CD4-positive, alpha-beta memory T cell (primary cell): Measurements from ENCODE around the gene PRRG2. TPM values are rescaled to one million over a fixed set of nuclear protein-coding genes. Genes with fewer than 3 reads are reported as not detected.

Source experiments
- CTCF ChIA-PET: fragments of 350-600 bp; sonication (Branson Sonifier 250); formaldehyde crosslinking; loops from one replicate; lab custom pipeline; 2021; ENCODE audit warnings: inconsistent platforms; ENCODE audit not compliant: partially characterized antibody; lab: Charles Lee
- POLR2A ChIA-PET: fragments of 350-600 bp; sonication (Branson Sonifier 250); formaldehyde crosslinking; loops from one replicate; lab custom pipeline; 2021; ENCODE audit not compliant: partially characterized antibody; lab: Charles Lee
- DNase-seq, 5 donors: peaks; one replicate each; pipeline versions ENCODE4 v3.0.0 to v3.0.0-alpha.2; 2020 to 2022; ENCODE audit warnings: mixed read lengths in 1 of 5
- H3K27ac ChIP-seq: one replicate; pipeline ENCODE4 v1.7.0; 2013; ENCODE audit warnings: low read depth, low read length
- H3K27me3 ChIP-seq: 2 replicates; pipeline ENCODE4 v1.7.0; 2013; ENCODE audit warnings: mild to moderate bottlenecking, low read length, moderate library complexity; ENCODE audit not compliant: insufficient read depth
- H3K36me3 ChIP-seq: 2 replicates; pipeline ENCODE4 v1.7.0; 2013; ENCODE audit warnings: mild to moderate bottlenecking, low read length, moderate library complexity; ENCODE audit not compliant: insufficient read depth
- H3K4me1 ChIP-seq: 2 replicates; pipeline ENCODE4 v1.7.0; 2013; ENCODE audit warnings: mild to moderate bottlenecking, low read length, moderate library complexity; ENCODE audit not compliant: insufficient read depth
- H3K4me3 ChIP-seq, 2 donors: one replicate each; pipeline ENCODE4 v1.7.0; 2013; ENCODE audit warnings: low read length in 2 of 2, mild to moderate bottlenecking in 1 of 2
- H3K9me3 ChIP-seq, 2 donors: one replicate each; pipeline ENCODE4 v1.7.0; 2013; ENCODE audit warnings: low read length in 2 of 2, control low read depth in 1 of 2; ENCODE audit not compliant: control insufficient read depth in 1 of 2
- H3K27ac Mint-ChIP-seq, 7 donors: one replicate each; pipeline ENCODE4 v1.8.0; 2020 to 2021; ENCODE audit warnings: mixed read lengths in 7 of 7, mild to moderate bottlenecking in 6 of 7, inconsistent platforms in 3 of 7, moderate library complexity in 3 of 7
- H3K27me3 Mint-ChIP-seq, 2 donors: one replicate each; pipeline ENCODE4 v1.8.0; 2020 to 2021; ENCODE audit warnings: mixed read lengths in 2 of 2
- H3K36me3 Mint-ChIP-seq, 2 donors: one replicate each; pipeline ENCODE4 v1.8.0; 2020 to 2021; ENCODE audit warnings: mixed read lengths in 2 of 2, inconsistent platforms in 1 of 2, mild to moderate bottlenecking in 1 of 2
- H3K4me1 Mint-ChIP-seq, 4 donors: one replicate each; pipeline ENCODE4 v1.8.0; 2020 to 2021; ENCODE audit warnings: mixed read lengths in 4 of 4, mild to moderate bottlenecking in 1 of 4
- H3K4me3 Mint-ChIP-seq, 8 donors: one replicate each; pipeline ENCODE4 v1.8.0; 2020 to 2021; ENCODE audit warnings: mixed read lengths in 8 of 8, mild to moderate bottlenecking in 7 of 8, moderate library complexity in 6 of 8, inconsistent platforms in 3 of 8
- H3K9me3 Mint-ChIP-seq, 8 donors: one replicate each; pipeline ENCODE4 v1.8.0; 2020 to 2021; ENCODE audit warnings: mixed read lengths in 8 of 8, mild to moderate bottlenecking in 5 of 8, inconsistent platforms in 3 of 8, moderate library complexity in 1 of 8
- intact Hi-C: fragments of 100-400 bp; cut with micrococcal nuclease; formaldehyde crosslinking; loops from one replicate; pipeline ENCODE4 v1.15.1; 2023
- polyA plus RNA-seq, 2 donors: library from polyadenylated mRNA; unstranded; fragments of 300-500 nt; fragmentation: Illumina TruSeq; gene quantifications; one replicate each; pipeline ENCODE4 v1.2.3, GENCODE V29; 2021
- total RNA-seq, 2 experiments: library from RNA; stranded (reverse); gene quantifications; one replicate each; pipeline ENCODE4 v1.2.3, GENCODE V29; 2021

Gene PRRG2
- total and polyA plus RNA-seq, 4 experiments from 2014 or later: 0.34 to 1.7 (median 1.0) TPM; not detected in 1

- POLR2A ChIA-PET: interaction anchor here (0.7 to 1.8 kb wide), 5 partner anchors 24 to 77 kb away, joined by 3 to 5 read pairs (median 3); partner anchors contain the start of gene PRR12
These were observed 54.6 kb downstream of the PRRG2 start for GRCh38 chr19:49635530-49636232.

DNA sequence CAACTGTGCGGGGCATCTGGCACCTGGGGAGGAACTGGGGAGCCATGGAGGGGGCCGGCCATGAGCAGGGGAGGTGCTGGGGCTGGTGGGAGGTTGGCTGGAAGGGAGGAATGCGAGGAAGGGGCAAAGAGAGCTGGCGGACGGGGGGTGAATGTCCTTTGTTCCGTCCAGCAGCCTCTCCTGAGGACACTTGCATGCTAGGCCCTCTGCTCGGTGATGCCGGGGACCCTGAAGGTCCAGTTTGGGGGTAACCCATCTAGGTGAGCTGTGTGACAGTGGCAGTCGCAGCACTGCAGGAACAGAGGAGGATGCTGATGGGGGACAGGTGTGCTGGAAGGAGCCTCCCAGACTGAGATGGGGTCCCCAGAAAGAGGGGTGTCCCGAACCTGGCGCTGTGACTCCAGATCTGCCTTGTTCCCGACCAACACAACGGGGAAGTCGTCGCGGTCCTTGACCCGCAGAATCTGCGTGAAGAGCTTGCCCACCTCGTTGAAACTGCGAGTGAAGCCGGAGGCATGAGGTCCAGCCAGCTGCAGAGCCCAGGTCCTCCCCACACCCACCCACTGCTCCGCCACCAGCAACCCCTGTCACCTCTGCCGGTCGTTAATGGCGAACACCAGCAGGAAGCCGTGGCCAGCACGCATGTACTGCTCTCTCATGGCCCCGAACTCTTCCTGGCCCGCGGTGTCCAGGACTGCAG is 55.3 kb downstream of the PRRG2 start:
- Mint-ChIP-seq H3K27me3 (no peaks in the 10 kb centered on the region), H3K4me3 (no peak overlapping the region), H3K9me3 (peaks cover 0 to 2% (median 0%) of the 10 kb centered on the region in 8 donors), H3K36me3 (peaks cover 0 to 1% of the 10 kb centered on the region in 2 donors), H3K27ac (peak overlapping the region in 2 of 7 donors; percentile 42 to 73), H3K4me1 (peaks cover 22 to 43% (median 31%) of the 10 kb centered on the region in 4 donors)
- no peak for DNase-seq
- no peaks in the 10 kb centered on the region for H3K27me3 ChIP-seq
- intact Hi-C loops: no loop called here
- no peaks in the 10 kb centered on the region for H3K9me3 ChIP-seq
- no peak overlapping the region for H3K4me3 ChIP-seq
- POLR2A ChIA-PET: interaction anchor here (1.2 to 1.8 kb wide), 3 partner anchors 23 to 46 kb away, joined by 3 to 5 read pairs (median 3); partner anchors contain the start of gene PRR12
- H3K27ac ChIP-seq: no peak overlapping the region
- no peaks in the 10 kb centered on the region for H3K36me3 ChIP-seq
- peaks cover 31% of the 10 kb centered on the region for H3K4me1 ChIP-seq
- CTCF ChIA-PET: no interaction called here

More at GRCh38 chr19:49635530-49636232, 54.6 kb downstream of the PRRG2 start:
- Histone ChIP-seq H3K4me1 (peaks cover 24% of the 10 kb centered on the region), H3K27ac (no peak overlapping the region), H3K9me3 (no peaks in the 10 kb centered on the region), H3K36me3 (no peaks in the 10 kb centered on the region), H3K27me3 (no peaks in the 10 kb centered on the region), H3K4me3 (no peak overlapping the region)
- no peak for DNase-seq
- intact Hi-C loops: no loop called here
- CTCF ChIA-PET: interaction anchor here (1.0 kb wide), 1 partner anchor 37 kb away, joined by 3 read pairs; no protein-coding TSS in a partner anchor
- peaks cover 0 to 2% (median 0%) of the 10 kb centered on the region in 8 donors for H3K9me3 Mint-ChIP-seq
- peaks cover 19 to 37% (median 29%) of the 10 kb centered on the region in 4 donors for H3K4me1 Mint-ChIP-seq
- H3K27ac Mint-ChIP-seq: peak overlapping the region in 4 of 7 donors; percentile 40 to 73 (median 50)
- H3K27me3 Mint-ChIP-seq: no peaks in the 10 kb centered on the region
- H3K4me3 Mint-ChIP-seq: peak overlapping the region in 1 of 8 donors; percentile 49
- peaks cover 0 to 1% of the 10 kb centered on the region in 2 donors for H3K36me3 Mint-ChIP-seq

GRCh38 chr19:49637821-49638738 is 57.0 kb downstream of the PRRG2 start:
- CTCF ChIA-PET: interaction anchor here (0.9 kb wide), 1 partner anchor 44 kb away, joined by 4 read pairs; no protein-coding TSS in a partner anchor
- Histone ChIP-seq H3K27ac (no peak overlapping the region), H3K4me3 (no peak overlapping the region), H3K4me1 (peaks cover 40% of the 10 kb centered on the region), H3K36me3 (no peaks in the 10 kb centered on the region), H3K9me3 (no peaks in the 10 kb centered on the region), H3K27me3 (no peaks in the 10 kb centered on the region)
- H3K27ac Mint-ChIP-seq: peak overlapping the region in 6 of 7 donors; percentile 51 to 95 (median 87)
- no peak for DNase-seq
- peak overlapping the region in 7 of 8 donors; percentile 9 to 87 (median 77) for H3K4me3 Mint-ChIP-seq
- H3K9me3 Mint-ChIP-seq: peaks cover 0 to 2% (median 0%) of the 10 kb centered on the region in 8 donors
- H3K4me1 Mint-ChIP-seq: peaks cover 30 to 58% (median 42%) of the 10 kb centered on the region in 4 donors
- intact Hi-C loops: no loop called here
- POLR2A ChIA-PET: interaction anchor here (0.7 to 5.0 kb wide), 8 partner anchors 21 to 358 kb away, joined by 3 to 66 read pairs (median 3); partner anchors contain the start of genes BCL2L12, IRF3, PRMT1 and PRR12
- H3K27me3 Mint-ChIP-seq: no peaks in the 10 kb centered on the region
- H3K36me3 Mint-ChIP-seq: peaks cover 0 to 8% of the 10 kb centered on the region in 2 donors

DNA sequence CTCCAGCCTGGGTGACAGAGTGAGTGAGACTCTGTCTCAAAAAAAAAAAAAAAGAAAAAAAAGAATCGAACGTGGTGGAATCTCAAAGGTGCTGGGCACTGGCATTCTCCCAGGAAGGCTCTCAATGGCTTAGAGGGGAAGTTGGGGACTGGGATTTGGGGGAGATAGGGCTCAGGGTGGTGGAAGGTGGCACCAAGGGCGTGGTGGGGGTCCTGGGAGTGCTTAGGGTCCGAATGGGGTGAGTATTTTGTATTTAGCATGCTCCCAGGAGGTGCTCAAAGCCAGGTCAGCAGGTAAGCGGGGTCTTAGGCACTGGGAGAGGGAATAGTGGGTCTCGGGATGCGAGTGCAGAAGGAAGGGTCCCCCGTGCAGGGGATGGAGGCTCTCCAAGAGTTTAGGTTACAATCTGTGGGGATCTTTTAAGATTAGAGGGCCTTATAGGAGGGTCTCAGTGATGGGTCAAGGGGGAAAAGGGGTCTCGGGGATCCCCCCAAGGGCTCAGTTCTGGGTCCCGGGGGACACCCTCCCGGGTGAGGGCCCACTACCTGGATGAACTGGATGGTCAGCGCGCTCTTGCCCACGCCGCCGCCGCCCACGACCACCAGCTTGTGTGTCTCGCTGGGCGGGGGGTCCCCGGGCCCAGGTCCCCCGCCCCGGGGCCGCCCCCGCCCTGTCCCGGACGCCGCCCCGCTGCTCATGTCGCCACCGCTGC is 58.4 kb downstream of the PRRG2 start:
- peaks cover 43 to 73% (median 56%) of the 10 kb centered on the region in 4 donors for H3K4me1 Mint-ChIP-seq
- Histone ChIP-seq H3K4me1 (peaks cover 55% of the 10 kb centered on the region), H3K4me3 (peak overlapping the region in 1 of 2 donors; percentile 42), H3K36me3 (no peaks in the 10 kb centered on the region), H3K9me3 (no peaks in the 10 kb centered on the region), H3K27ac (peak overlapping the region; percentile 97), H3K27me3 (no peaks in the 10 kb centered on the region)
- intact Hi-C loops: loop anchor here (1.0 to 5.0 kb wide), 9 partner anchors 38 to 1317 kb away; partner anchors contain the start of genes AKT1S1, ALDH16A1, GYS1 and LMTK3
- peaks cover 3 to 14% of the 10 kb centered on the region in 2 donors for H3K36me3 Mint-ChIP-seq
- no peak for DNase-seq
- peaks cover 0 to 2% (median 0%) of the 10 kb centered on the region in 8 donors for H3K9me3 Mint-ChIP-seq
- H3K27me3 Mint-ChIP-seq: no peaks in the 10 kb centered on the region
- CTCF ChIA-PET: interaction anchor here (0.7 to 2.9 kb wide), 14 partner anchors 8 to 174 kb away, joined by 3 to 22 read pairs (median 4); partner anchors contain the start of genes FUZ, NOSIP, PRMT1 and PRR12
- peak overlapping the region; percentile 81 to 100 (median 97) for H3K27ac Mint-ChIP-seq
- H3K4me3 Mint-ChIP-seq: peak overlapping the region; percentile 80 to 95 (median 90)
- POLR2A ChIA-PET: interaction anchor here (0.6 to 5.0 kb wide), 26 partner anchors 8 to 646 kb away, joined by 3 to 146 read pairs (median 8); partner anchors contain the start of genes AKT1S1, ALDH16A1, BCL2L12 and FLT3LG

DNA sequence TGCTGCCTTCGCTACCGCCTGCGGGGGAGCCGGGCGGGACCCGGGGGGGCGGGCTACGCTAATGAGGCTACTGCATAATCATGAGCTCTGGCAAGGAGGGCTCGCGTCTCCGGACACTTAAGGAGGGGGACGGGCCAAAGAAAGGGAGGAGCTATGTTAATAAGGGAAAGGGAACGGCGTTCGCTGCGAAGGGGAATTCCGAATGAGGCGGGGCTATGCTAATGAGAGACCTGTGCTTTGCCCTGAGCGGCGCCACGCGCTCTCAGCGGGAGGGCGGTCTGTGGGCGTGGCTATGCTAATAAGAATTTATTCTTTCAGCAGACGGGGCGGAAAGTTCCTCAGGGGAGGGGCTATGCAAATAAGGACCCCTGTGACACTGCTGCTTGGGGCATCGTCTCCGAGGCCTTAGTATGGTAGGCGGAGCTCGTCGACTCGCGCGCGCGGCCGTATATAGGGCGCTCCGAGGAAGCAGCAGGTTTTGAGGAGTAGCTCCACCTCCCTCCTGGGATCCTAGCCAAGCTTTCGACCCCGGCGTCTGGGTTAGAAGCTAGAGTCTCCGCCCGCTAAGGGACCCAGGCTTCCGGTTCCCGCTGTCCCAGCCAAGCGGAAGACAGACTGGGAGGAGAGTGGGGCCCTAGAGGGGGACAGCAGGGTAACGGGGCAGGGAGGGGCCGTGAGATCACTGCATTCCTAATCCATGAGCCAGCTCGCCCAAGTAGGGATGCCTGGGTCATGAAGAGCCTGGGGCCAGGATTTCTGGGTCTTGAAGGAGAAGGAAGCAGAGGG is 59.2 kb downstream of the PRRG2 start, which contains the start of gene RRAS:
Gene RRAS, minus strand, starts transcription at position 31 of the 786 bp plus-strand sequence. CDS start 45 bp downstream, outside the sequence.
- peaks cover 3 to 15% of the 10 kb centered on the region in 2 donors for H3K36me3 Mint-ChIP-seq
- intact Hi-C loops: loop anchor here (1.0 to 5.0 kb wide), 9 partner anchors 37 to 1318 kb away; partner anchors contain the start of genes AKT1S1, ALDH16A1, GYS1 and LMTK3
- peak; percentile 99 to 100 (median 100) for DNase-seq
- H3K27ac Mint-ChIP-seq: peak within 1 kb of the TSS; percentile 96 to 100 (median 99)
- POLR2A ChIA-PET: interaction anchor here (0.6 to 5.0 kb wide), 34 partner anchors 9 to 765 kb away, joined by 3 to 146 read pairs (median 5); partner anchors contain the start of genes AKT1S1, ALDH16A1, BCL2L12 and FLT3LG
- Histone ChIP-seq H3K9me3 (no peaks in the 10 kb centered on the region), H3K4me3 (peak within 1 kb of the TSS; percentile 42 to 73), H3K27ac (peak within 1 kb of the TSS; percentile 97), H3K36me3 (no peaks in the 10 kb centered on the region), H3K4me1 (peaks cover 63% of the 10 kb centered on the region), H3K27me3 (no peaks in the 10 kb centered on the region)
- H3K9me3 Mint-ChIP-seq: peaks cover 0 to 2% (median 0%) of the 10 kb centered on the region in 8 donors
- H3K27me3 Mint-ChIP-seq: no peaks in the 10 kb centered on the region
- H3K4me1 Mint-ChIP-seq: peaks cover 44 to 73% (median 56%) of the 10 kb centered on the region in 4 donors
- CTCF ChIA-PET: interaction anchor here (0.5 to 2.9 kb wide), 17 partner anchors 9 to 248 kb away, joined by 3 to 22 read pairs (median 4); partner anchors contain the start of genes BCL2L12, FUZ, IRF3 and NOSIP
- peak within 1 kb of the TSS; percentile 89 to 95 (median 92) for H3K4me3 Mint-ChIP-seq
